ENCODE results near the gene SLC8B1.
A peak's percentile ranks its signal among the peaks of the same experiment; 100 is the strongest.

The SLC8B1 gene

DNA sequence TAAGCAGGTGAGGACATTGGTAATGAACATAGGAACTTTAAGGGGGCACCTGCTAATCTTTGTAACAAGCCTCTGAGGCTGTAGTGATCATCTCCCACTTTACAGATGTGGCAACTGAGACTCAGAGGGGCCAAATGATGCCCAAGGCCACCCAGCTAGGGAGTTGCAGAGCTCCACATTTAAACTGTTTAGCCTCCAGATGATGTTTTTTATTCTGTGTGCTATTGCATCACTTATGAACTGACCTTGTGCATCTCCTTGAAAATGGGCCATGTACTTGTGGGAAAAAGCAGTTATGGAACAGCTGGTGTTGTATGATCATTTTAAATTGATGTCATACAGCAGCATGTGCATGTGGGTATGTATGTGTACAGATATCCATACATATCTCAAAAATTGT lies 72.2 kb downstream of the SLC8B1 start:
- no peak for DNase-seq (ENCODE audit: low read depth in 1 of 2, low spot score in 1 of 2)
- no peak for TF ChIP-seq JUND (IDR thresholded peaks at IDR 0.05; ENCODE audit: low read depth)
- in situ Hi-C loops (cut with HindIII; ENCODE audit: low pct_unique_long_range_greater_than_20kb, low sequenced_read_pairs) = no loop called here

DNA sequence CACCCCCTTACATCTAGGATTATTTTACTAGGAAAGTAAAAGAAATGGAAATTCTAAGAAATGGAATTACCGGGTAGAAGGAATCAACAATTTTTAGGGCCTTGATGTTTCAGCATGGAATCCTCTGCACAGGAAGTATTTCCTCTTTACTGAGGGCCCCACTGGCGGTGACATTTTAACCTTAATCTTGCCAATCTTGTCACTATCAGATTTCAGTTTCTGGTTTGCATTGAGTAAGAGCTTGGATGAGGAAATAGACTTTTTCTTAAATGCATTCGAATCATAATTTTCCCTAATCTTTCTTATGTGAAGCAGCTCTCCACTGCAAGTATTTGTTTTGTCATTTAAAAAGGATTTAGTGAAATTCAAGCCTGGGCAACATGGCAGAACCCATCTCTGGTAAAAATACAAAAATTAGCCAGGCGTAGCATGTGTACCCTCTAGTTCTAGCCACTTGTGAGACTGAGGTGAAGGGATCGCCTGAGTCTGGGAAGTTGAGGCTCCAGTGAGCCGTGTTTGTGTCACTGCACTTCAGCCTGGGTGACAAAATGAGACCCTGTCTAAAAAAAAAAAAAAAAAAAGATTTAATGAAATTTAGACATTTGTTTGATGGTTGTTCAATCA lies 73.0 kb downstream of the SLC8B1 start:
- in situ Hi-C loops (cut with HindIII; ENCODE audit: low pct_unique_long_range_greater_than_20kb, low sequenced_read_pairs) = no loop called here
- no peak for TF ChIP-seq JUND (IDR thresholded peaks at IDR 0.05; ENCODE audit: low read depth)
- DNase-seq (ENCODE audit: low read depth in 1 of 2, low spot score in 1 of 2) = peak in 1 of 2 experiments; percentile 23

DNA sequence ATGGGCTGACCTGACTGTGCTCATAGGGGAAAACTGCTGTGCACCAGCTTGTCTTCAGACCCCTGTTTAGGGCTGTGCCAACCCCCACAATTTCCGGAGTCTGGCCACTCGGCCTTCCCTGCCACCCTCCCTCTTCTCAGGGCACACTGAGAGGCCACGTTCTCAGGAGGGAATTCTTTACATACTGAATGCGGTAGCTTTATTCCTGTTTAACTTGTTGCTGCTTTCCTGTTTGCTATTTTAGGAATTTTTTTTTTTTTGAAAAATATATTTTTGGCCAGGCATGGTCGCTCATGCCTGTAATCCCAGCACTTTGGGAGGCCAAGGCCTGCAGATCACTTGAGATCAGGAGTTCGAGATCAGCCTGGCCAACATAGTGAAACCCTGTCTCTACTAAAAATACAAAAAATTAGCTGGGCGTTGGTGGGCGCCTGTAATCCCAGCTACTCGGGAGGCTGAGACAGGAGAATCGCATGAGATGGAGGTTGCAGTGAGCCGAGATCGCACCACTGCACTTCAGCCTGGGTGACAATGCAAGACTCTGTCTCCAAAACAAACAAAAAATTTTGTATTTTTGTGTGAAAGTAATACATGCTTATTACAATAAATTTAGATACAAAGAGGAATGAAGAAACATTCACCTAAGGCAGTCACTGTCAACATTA lies 74.1 kb downstream of the SLC8B1 start:
- in situ Hi-C loops (cut with HindIII; ENCODE audit: low pct_unique_long_range_greater_than_20kb, low sequenced_read_pairs) = no loop called here
- DNase-seq (ENCODE audit: low read depth in 1 of 2, low spot score in 1 of 2) = no peak
- TF ChIP-seq JUND (IDR thresholded peaks at IDR 0.05; ENCODE audit: low read depth) = no peak

DNA sequence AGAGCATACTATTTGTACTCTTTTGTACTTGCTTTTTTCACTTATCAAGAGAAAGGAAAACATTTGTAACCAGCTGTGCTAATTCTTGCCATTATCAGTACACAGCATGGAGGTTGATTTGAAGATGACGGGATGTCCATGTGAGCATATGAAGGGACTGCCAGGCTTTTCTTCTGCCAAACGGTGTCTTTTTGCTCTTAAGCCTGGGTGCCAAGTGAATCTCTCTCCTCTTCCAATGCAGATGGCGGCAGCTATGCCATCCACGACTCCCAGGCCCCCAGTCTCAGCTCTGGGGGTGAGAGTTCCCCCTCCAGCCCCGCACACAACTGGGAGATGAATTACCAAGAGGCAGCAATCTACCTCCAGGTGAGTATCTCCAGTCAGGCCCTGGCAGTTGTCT lies 74.8 kb downstream of the SLC8B1 start:
- in situ Hi-C loops (cut with HindIII; ENCODE audit: low pct_unique_long_range_greater_than_20kb, low sequenced_read_pairs) = no loop called here
- TF ChIP-seq JUND (IDR thresholded peaks at IDR 0.05; ENCODE audit: low read depth) = no peak
- no peak for DNase-seq (ENCODE audit: low read depth in 1 of 2, low spot score in 1 of 2)

DNA sequence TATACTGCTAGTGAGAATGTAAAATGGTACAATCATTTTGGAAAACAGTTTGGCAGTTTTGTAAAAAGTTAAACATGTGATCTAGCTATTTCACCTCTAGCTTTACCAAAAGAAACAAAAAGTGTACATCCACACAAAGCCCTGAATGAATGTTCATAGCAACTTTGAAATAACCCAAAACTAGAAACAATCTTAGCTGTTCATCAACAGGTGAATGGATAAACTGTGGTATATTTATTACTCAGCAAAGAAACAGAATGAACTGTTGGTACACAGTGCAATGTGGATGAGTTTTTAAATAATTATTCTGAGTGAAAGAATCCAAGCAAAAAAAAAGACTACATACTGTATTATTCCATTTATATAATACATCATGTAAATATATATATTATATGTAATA lies 77.3 kb downstream of the SLC8B1 start:
- no peak for TF ChIP-seq JUND (IDR thresholded peaks at IDR 0.05; ENCODE audit: low read depth)
- in situ Hi-C loops (cut with HindIII; ENCODE audit: low pct_unique_long_range_greater_than_20kb, low sequenced_read_pairs) = no loop called here
- no peak for DNase-seq (ENCODE audit: low read depth in 1 of 2, low spot score in 1 of 2)

DNA sequence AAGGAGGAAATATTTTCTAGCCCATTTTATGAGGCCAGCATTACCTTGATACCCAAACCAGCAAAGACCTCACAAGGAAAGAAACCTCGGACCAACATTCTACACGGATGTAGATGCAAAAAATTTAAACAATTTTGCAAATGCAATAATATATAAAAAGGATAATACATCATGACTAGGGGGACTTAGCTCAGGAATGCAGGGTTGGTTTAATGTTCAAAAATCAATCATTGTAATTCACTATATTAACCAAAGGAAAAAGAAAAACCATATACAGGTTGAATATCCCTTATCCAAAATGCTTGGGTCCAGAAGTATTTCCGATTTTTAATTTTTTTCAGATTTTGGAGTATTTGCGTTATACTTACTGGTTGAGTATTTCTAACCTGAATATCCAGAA lies 80.6 kb downstream of the SLC8B1 start:
- in situ Hi-C loops (cut with HindIII; ENCODE audit: low pct_unique_long_range_greater_than_20kb, low sequenced_read_pairs) = no loop called here
- no peak for DNase-seq (ENCODE audit: low read depth in 1 of 2, low spot score in 1 of 2)
- no peak for TF ChIP-seq JUND (IDR thresholded peaks at IDR 0.05; ENCODE audit: low read depth)

DNA sequence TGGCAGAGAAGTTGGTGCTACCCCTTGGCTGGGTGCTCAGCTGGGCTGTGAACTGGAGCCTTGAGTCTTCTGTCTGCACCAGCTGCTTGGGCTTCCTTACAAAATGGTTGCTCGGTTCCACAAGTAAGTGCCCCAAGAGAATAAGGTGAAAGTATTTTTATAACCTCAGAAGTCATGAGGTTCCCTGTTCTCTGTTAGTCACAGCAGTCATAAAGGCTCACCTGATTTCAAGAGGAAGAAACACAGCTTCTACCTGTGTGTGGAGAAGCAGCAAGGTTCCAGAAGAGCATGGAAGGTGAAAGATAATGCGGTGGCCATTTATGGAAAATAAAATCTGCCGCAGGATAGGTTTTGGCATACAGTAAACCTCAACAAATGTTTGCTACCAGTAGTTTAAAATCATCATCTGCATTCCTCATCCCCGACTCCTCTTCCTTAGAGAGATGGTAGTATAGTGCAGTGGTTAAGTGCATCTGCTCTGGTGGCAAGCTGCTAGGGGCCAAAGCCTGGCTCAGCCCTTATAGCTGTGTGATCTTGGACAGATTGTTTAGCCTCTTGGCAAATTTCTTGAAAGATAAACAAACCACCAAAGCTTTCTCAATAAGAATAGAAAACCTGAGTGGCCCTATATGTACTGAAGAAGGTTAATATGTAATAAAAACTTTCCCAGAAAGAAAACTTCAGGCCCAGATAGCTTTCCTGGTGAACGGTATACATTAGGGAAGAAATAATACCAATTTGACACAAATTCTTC lies 81.2 kb downstream of the SLC8B1 start:
- no peak for DNase-seq (ENCODE audit: low read depth in 1 of 2, low spot score in 1 of 2)
- TF ChIP-seq JUND (IDR thresholded peaks at IDR 0.05; ENCODE audit: low read depth) = no peak
- in situ Hi-C loops (cut with HindIII; ENCODE audit: low pct_unique_long_range_greater_than_20kb, low sequenced_read_pairs) = no loop called here

DNA sequence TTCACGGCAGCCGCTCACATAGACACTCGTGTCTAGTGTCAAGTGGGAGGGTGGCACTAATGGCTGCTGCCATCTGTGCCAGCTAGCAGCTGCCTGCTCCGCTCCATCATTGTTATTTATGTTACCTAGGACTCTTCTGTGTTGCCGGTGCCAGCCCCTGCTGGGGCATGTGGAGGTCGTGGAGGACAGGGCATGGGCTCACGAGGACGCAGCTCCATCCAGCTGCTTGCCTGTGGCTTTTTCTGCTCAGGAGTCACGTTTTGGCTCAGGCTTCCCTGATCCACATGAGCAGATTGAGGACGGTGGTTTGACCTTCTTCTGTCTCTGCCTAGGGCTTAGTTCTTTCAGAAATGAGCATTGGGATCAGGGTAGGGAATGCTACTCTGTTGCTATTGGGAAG lies 82.4 kb downstream of the SLC8B1 start:
- TF ChIP-seq JUND (IDR thresholded peaks at IDR 0.05; ENCODE audit: low read depth) = no peak
- no peak for DNase-seq (ENCODE audit: low read depth in 1 of 2, low spot score in 1 of 2)
- in situ Hi-C loops (cut with HindIII; ENCODE audit: low pct_unique_long_range_greater_than_20kb, low sequenced_read_pairs) = no loop called here

DNA sequence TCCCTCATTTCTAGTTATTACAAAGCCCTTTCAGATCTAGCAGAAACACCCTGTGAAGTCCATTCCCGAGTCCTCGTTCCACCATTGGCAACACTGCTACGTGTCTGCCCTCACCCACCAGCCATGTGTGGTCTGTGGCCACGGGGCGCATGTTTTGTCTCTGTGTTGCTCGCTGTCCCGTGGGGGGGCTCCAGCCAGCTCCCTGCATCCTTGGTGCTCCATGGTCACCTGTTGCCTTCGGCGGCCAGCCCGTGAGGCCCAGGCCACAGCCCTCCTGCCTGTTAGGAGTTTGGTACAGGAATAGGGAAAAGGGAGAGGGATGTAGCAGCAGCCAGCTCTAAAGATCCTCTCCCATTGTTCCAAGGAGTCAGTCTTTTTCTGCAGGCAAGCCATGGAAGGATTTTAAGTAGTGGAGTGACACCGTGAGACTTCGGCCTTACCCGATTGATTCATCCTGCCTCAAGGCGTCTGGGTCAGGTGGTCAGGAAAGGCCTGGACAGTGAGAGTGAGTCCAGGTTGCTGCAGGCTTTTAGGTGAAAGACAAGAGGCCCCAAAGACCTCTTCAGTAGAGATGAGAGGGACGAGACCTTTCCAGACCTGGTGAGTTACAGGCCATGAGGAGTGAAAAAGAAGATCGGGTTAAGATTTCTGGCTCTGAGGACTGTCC lies 83.4 kb downstream of the SLC8B1 start:
- no peak for TF ChIP-seq JUND (IDR thresholded peaks at IDR 0.05; ENCODE audit: low read depth)
- in situ Hi-C loops (cut with HindIII; ENCODE audit: low pct_unique_long_range_greater_than_20kb, low sequenced_read_pairs) = no loop called here
- no peak for DNase-seq (ENCODE audit: low read depth in 1 of 2, low spot score in 1 of 2)

DNA sequence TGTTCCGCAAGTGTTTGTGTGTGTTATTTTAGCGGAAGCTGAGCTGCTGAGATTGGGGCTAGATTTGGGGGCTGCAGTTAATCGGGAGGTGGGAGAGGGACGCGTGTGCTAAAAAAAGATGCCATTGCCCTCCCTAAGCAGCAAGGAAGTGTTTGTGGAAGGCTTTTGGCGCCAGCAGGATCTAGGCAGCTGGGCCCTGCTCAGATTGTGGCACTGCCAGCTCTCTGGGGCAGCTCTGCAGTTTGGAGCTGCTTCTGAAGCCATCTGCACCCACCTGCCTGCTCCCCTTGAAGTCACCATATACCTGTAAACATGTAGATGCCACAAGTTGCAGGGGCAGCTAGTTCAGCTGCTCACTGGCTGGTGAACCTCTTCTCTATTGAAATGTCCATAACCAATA lies 84.9 kb downstream of the SLC8B1 start:
- TF ChIP-seq JUND (IDR thresholded peaks at IDR 0.05; ENCODE audit: low read depth) = no peak
- in situ Hi-C loops (cut with HindIII; ENCODE audit: low pct_unique_long_range_greater_than_20kb, low sequenced_read_pairs) = no loop called here
- no peak for DNase-seq (ENCODE audit: low read depth in 1 of 2, low spot score in 1 of 2)

DNA sequence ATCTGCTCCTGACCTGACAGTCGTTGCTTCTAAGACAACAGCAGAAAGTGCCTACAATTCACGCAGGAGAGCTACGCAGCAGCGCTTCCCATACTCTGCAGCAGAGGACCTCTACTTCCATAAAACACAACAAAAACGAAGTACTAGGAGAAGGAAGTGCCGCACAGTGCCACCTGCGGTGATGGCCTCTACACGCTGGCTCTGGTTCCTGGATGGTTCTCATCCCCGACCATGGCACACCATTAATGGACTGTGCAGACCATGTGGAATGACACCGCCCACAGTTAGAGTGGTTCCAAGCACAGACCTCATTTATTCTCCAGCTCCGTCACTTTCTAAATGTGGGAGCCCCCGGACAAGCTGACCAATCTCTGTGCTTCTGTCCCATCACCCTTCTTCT lies 85.4 kb downstream of the SLC8B1 start:
- no peak for DNase-seq (ENCODE audit: low read depth in 1 of 2, low spot score in 1 of 2)
- TF ChIP-seq JUND (IDR thresholded peaks at IDR 0.05; ENCODE audit: low read depth) = no peak
- in situ Hi-C loops (cut with HindIII; ENCODE audit: low pct_unique_long_range_greater_than_20kb, low sequenced_read_pairs) = no loop called here

DNA sequence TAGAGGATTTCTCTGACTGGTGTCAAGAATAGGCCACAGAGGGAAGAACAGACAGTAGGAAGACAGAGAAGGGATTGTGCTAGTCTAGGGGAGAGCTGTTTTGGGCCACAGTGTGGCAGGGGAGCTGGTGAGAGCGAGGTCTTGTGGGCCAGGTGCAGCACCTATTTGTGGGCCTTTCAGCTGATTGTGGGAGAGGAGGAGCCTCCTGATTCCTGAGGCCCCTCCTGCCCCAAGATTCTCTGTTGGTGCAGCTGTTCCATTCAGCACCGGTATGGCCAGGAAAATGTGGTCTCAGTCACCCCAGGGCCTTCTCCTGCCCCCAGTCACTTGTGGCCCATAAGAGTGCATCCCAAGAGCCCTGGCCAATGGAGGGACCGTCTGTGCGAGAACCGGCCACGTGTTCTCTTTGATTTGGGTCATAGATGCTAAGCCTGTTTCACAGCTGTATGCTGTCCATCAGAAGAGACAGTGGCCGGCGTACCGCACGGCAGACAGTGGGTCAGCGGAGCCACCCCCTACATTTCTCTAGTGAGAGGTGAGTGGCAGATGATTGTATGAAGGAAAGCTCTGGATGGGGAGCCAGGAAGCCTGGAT lies 86.0 kb downstream of the SLC8B1 start:
- in situ Hi-C loops (cut with HindIII; ENCODE audit: low pct_unique_long_range_greater_than_20kb, low sequenced_read_pairs) = no loop called here
- TF ChIP-seq JUND (IDR thresholded peaks at IDR 0.05; ENCODE audit: low read depth) = no peak
- no peak for DNase-seq (ENCODE audit: low read depth in 1 of 2, low spot score in 1 of 2)

Measured in T47D (cell line).